T-helper 1 cell treated with Interleukin-12 subunit alpha and Interleukin-12 subunit beta and Interleukin-4 antibody, amounts not matched to agents 30 μg/mL and 1 μg/mL, for 36 hours (primary cell): ENCODE measurements around the gene ITFG1.

Experiments used
- H3K27ac Mint-ChIP-seq: one replicate; pipeline ENCODE4 v1.8.0; 2021; ENCODE audit warnings: mild to moderate bottlenecking, mixed read lengths
- H3K27me3 Mint-ChIP-seq: one replicate; pipeline ENCODE4 v1.8.0; 2021; ENCODE audit warnings: low read depth, mixed read lengths
- H3K36me3 Mint-ChIP-seq: one replicate; pipeline ENCODE4 v1.8.0; 2021; ENCODE audit warnings: low read depth, mixed read lengths
- H3K4me1 Mint-ChIP-seq: one replicate; pipeline ENCODE4 v1.8.0; 2021; ENCODE audit warnings: low read depth, mixed read lengths
- H3K4me3 Mint-ChIP-seq: one replicate; pipeline ENCODE4 v1.8.0; 2021; ENCODE audit warnings: mild to moderate bottlenecking, moderate library complexity, mixed read lengths
- H3K9me3 Mint-ChIP-seq: one replicate; pipeline ENCODE4 v1.8.0; 2021; ENCODE audit warnings: mixed read lengths

The ITFG1 gene

DNA sequence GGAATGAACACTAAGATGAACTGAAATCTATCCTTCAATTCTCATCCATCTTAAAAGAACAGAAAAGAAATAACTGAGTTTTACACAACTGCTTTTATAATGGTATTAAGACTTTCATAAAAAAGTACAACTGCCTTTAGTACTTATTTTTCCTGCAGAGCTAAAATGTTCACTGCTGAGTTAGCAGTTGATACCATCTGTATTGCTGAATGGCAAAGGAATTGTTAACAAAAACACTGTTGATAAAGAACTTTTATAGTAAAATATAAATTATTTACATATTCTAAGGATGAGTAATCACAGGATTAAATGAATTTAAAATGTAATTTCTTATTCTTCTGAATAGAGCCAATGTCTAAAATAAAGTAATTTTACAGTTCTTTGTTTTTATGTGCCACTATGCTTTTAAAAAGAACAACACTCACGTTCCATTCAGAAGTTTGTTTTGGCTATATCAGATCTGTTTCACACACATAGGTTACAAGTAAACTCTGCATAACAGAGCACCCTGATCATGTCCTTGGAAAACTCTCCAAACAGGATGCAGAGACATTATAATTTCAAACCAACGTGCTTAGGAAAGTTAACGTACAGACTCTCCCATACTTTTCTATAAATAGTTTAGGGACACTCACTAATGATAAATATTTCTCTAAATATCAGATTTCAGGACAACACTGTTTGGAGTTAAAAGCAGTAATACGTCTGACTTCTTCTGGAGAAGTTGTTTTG lies 151.1 kb downstream of the ITFG1 start:
- Mint-ChIP-seq H3K4me3 (no peak overlapping the region), H3K4me1 (no peaks in the 10 kb centered on the region), H3K36me3 (peaks cover 7% of the 10 kb centered on the region), H3K27me3 (no peaks in the 10 kb centered on the region), H3K9me3 (no peaks in the 10 kb centered on the region), H3K27ac (no peak overlapping the region)

DNA sequence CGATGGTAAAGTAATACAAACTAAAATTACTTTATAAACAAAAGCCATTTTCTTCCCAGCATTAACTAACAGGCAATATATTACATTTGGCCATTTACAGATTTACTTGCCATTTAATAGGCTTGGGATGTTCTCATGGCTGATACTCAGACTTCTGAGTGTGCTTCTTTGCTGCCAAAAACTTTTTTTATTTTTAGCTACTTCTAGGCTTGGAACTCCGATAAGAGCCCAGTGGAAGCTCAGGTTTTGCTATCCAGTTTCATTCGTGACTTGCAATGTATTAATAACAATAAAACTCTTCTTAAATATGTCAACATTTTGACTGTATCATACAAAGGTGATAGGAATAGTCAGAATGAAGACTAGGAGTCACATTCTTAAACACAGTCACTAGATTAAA lies 152.3 kb downstream of the ITFG1 start:
- Mint-ChIP-seq H3K9me3 (no peaks in the 10 kb centered on the region), H3K36me3 (peaks cover 7% of the 10 kb centered on the region), H3K4me1 (no peaks in the 10 kb centered on the region), H3K27me3 (no peaks in the 10 kb centered on the region), H3K4me3 (no peak overlapping the region), H3K27ac (no peak overlapping the region)

DNA sequence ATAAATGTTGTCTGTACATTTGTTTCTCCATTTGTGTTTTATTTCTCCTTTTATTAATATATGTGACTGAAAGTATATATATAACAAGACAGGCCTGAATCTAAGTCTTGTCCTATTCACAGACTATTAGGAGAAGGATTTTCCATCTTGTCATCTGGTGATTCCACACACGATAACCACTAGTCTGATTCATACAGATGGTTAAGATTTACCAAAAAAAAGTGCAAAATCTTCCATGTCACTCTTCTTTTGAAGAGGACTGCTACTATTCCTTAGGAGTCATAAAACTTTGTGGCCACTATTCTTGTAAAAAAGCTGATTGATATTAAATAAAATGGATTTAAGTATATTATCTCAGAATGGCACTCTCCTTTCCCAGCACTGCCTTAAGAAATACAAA lies 156.3 kb downstream of the ITFG1 start:
- no peaks in the 10 kb centered on the region for H3K9me3 Mint-ChIP-seq
- H3K36me3 Mint-ChIP-seq: peaks cover 5% of the 10 kb centered on the region
- no peak overlapping the region for H3K27ac Mint-ChIP-seq
- no peaks in the 10 kb centered on the region for H3K27me3 Mint-ChIP-seq
- H3K4me1 Mint-ChIP-seq: no peaks in the 10 kb centered on the region
- H3K4me3 Mint-ChIP-seq: no peak overlapping the region

DNA sequence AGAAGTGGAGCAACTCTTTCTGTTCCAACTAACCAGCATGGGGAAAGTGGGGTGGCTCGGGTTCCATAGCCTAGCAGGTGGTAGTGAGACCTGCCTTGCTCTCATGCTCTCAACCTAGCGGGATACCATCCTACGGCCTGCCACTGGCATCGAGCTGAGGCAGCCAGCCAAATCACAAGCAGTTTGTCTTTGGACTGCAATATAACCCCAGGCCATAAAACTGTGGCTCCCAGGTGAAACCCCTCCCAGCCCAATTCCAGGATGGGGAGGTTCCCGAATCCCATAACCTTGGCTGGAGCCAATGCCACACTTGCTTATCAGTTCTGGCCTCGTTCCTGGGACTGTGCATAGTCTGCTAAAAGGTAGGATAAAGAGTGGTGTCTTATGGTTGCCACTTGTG lies 161.3 kb downstream of the ITFG1 start:
- Mint-ChIP-seq H3K36me3 (peaks cover 8% of the 10 kb centered on the region), H3K4me1 (no peaks in the 10 kb centered on the region), H3K9me3 (peaks cover 7% of the 10 kb centered on the region), H3K4me3 (no peak overlapping the region), H3K27me3 (no peaks in the 10 kb centered on the region), H3K27ac (no peak overlapping the region)

DNA sequence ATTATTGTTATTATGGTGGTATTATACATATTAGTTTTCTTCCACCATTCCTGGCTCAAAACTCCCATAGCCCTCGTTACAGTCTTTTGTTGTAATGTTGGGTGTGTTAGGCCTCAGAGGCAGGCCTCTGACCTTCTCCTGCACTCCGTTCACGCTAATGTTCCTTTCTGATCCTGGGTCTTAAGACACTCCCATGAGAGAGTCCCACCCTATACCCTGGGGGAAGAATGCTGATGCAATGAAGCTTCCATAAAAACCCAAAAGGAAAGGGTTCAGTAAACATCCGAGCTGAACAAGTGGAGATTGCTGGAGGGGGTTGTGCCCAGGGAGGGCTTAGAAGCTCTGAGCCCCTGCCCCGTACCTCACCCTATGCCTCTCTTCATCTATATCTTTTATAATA lies 175.9 kb downstream of the ITFG1 start:
- Mint-ChIP-seq H3K27me3 (no peaks in the 10 kb centered on the region), H3K4me1 (no peaks in the 10 kb centered on the region), H3K36me3 (peaks cover 4% of the 10 kb centered on the region), H3K27ac (no peak overlapping the region), H3K9me3 (no peaks in the 10 kb centered on the region), H3K4me3 (no peak overlapping the region)

DNA sequence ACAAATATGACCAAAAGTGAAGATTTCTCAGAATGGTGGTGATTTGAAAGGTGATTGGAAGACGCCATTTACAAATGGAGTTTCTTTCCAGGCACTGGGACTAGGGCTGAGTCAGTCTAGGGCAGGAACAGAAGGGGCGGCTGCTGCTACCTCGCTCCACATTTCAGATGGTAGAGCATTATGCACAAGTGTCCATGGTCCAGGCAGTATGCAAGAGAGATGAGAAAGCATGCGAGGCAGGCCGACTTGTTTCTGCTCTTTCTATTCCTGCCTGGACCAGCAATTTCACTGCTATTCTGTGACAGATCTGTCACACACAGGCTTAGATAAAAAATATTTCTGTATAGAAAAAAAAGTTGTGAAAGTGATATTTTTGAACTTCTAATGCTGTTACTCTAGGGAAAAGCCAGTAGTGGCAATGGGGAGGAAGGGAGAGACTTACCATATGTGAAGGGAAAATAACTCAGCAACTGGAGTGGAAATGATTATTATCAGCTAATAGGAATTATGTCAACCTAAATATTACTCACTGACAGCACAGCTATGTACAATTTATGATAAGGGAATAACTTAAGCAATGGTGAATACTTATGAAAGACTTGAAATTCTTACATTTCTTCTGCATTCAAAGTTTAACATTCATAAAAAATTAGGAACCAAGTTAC lies 182.4 kb downstream of the ITFG1 start:
- Mint-ChIP-seq H3K27ac (no peak overlapping the region), H3K4me3 (no peak overlapping the region), H3K36me3 (peaks cover 4% of the 10 kb centered on the region), H3K9me3 (no peaks in the 10 kb centered on the region), H3K4me1 (no peaks in the 10 kb centered on the region), H3K27me3 (no peaks in the 10 kb centered on the region)

DNA sequence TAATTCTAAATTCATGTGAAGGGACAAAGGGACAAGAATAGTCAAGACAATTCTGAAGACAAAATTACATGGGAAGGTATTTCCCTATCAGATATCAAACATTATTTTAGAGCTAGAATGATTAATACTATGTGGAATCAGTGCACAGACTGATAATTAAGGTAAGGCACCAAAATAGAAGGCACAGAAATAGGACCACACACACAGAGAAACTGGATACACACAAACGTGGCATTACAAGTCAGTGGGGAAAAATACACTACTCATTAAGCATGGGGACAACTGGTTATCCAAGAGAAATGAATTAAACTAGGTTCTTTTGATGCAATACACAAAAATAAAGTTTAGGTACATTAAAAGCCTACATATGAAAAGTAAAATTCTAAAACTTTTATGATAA lies 184.3 kb downstream of the ITFG1 start:
- Mint-ChIP-seq H3K4me3 (no peak overlapping the region), H3K27me3 (no peaks in the 10 kb centered on the region), H3K4me1 (no peaks in the 10 kb centered on the region), H3K9me3 (no peaks in the 10 kb centered on the region), H3K36me3 (peaks cover 6% of the 10 kb centered on the region), H3K27ac (no peak overlapping the region)

DNA sequence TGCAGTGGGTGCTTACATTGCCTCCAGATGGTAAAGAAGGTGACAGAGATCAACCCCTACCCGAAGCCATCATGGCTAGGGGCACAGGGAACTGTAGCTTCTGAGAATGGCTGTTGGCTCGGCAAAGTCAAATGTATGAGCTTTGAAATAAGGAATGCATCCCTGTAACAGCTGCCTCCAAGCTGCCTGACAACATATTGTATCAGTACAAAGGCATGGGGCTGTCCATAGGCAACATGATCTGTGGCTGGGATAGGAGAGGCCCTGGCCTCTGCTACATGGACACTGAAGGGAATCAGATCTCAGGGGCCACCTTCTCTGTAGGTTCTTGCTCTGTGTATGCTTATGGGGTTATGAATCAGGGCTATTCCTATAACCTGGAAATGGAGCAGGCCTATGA lies 197.9 kb downstream of the ITFG1 start:
- Mint-ChIP-seq H3K4me1 (no peaks in the 10 kb centered on the region), H3K27me3 (no peaks in the 10 kb centered on the region), H3K36me3 (no peaks in the 10 kb centered on the region), H3K9me3 (no peaks in the 10 kb centered on the region), H3K4me3 (no peak overlapping the region), H3K27ac (no peak overlapping the region)

DNA sequence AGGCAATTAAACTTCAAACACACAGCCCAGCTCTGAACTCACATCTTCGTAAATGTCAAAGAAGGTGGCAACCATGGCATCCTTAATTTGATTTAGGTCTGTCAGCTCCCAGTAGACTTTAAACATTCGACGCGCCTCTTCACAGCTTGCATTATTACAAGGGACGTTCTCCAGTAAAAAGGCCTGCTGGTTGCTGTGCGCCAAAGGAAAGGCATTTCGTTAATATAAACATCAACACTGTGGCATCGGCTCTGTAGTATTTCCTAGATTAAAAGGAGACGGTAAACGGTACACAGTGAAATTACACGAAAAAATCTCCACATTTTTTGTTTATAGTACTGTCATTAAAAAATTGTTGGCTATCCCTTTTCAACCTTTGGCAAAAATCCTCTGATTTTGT lies 200.4 kb downstream of the ITFG1 start:
- H3K4me1 Mint-ChIP-seq: no peaks in the 10 kb centered on the region
- no peak overlapping the region for H3K4me3 Mint-ChIP-seq
- no peaks in the 10 kb centered on the region for H3K36me3 Mint-ChIP-seq
- no peaks in the 10 kb centered on the region for H3K27me3 Mint-ChIP-seq
- H3K9me3 Mint-ChIP-seq: no peaks in the 10 kb centered on the region
- H3K27ac Mint-ChIP-seq: no peak overlapping the region

DNA sequence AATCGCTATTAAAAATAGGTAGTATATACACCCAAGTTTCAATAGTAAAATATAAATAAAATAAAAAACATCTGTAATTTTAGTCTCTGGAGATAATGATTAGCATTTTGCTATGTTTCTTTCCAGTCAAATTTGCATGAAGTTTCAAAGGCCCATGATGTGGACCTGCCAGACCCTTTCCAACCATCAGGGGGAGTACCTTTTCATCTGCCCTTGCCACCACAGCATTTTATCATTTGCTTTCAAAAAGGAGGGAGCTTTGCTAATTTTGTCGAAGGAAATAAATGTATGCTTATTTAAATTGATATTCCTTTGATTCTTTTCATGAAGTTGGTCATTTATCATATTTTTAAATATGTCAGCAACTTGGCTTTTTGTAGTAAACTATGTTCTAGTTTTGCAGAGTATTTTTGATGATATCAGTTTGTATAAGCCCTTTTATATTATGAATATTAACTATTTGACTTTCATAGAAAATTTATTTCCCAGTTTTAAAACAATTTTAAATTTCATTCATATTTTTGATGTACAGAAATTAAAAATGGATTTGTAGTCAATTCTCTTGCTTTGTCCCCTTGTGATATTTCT lies 201.9 kb downstream of the ITFG1 start:
- H3K4me3 Mint-ChIP-seq: no peak overlapping the region
- H3K36me3 Mint-ChIP-seq: no peaks in the 10 kb centered on the region
- H3K27me3 Mint-ChIP-seq: no peaks in the 10 kb centered on the region
- no peak overlapping the region for H3K27ac Mint-ChIP-seq
- no peaks in the 10 kb centered on the region for H3K9me3 Mint-ChIP-seq
- no peaks in the 10 kb centered on the region for H3K4me1 Mint-ChIP-seq

DNA sequence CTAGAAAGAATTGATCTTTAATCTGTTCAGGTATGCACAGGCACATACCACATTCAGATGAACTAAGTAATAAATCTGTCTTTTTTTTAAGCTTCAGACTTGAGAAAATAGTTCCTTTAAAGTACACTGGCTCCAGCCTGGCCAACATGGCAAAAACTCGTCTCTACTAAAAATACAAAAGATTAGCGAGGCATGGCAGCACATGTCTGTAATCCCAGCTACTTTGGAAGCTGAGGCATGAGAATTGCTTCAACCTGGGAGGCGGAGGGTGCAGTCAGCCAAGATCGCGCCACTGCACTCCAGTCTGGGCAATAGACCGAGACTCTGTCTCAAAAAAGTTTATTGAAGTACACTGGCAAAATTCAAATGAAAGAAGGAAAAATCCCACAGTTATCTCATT lies 206.1 kb downstream of the ITFG1 start:
- no peaks in the 10 kb centered on the region for H3K4me1 Mint-ChIP-seq
- H3K27ac Mint-ChIP-seq: no peak overlapping the region
- peaks cover 1% of the 10 kb centered on the region for H3K36me3 Mint-ChIP-seq
- no peaks in the 10 kb centered on the region for H3K9me3 Mint-ChIP-seq
- H3K4me3 Mint-ChIP-seq: no peak overlapping the region
- H3K27me3 Mint-ChIP-seq: no peaks in the 10 kb centered on the region

DNA sequence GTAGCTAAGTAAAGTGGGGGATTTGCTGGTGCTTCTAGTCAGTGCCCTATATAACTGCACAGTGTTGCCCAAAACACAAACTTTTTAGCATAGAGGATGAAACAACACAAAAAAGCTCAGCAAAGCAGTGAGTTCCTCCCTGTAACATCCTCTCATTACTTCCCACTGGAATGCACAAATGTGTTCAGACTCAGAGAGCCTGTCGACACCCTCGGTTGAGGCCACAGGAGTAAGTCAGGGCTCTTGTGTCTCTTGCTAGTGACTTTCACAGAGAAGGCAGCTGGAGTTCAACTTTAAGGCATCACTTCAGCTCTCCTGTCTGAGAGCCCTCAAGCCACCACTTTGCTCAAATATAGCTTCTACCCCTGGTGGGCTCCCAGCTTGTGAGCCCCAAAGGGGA lies 209.9 kb downstream of the ITFG1 start:
- no peaks in the 10 kb centered on the region for H3K27me3 Mint-ChIP-seq
- no peaks in the 10 kb centered on the region for H3K4me1 Mint-ChIP-seq
- no peaks in the 10 kb centered on the region for H3K9me3 Mint-ChIP-seq
- no peak overlapping the region for H3K4me3 Mint-ChIP-seq
- peaks cover 1% of the 10 kb centered on the region for H3K36me3 Mint-ChIP-seq
- H3K27ac Mint-ChIP-seq: no peak overlapping the region

DNA sequence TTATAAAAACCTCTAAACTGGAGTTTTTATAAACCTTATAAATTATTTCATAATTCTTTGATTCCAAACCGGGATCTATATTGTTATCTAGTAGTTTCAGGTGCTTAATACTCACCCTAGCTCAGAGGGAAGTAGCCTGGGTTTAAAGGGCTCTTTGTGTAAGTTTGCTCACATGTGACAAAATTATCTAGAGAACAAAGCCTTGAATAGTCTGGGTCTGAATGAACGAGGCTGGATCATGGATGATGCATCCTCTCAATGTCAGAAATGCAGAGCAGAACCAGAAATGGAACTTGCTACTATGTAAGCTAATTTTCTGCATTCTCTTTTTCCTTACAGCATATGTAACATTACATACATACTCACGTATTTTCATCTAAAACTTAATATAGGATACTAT lies 213.2 kb downstream of the ITFG1 start:
- H3K27ac Mint-ChIP-seq: no peak overlapping the region
- no peaks in the 10 kb centered on the region for H3K9me3 Mint-ChIP-seq
- no peaks in the 10 kb centered on the region for H3K4me1 Mint-ChIP-seq
- H3K36me3 Mint-ChIP-seq: peaks cover 1% of the 10 kb centered on the region
- H3K27me3 Mint-ChIP-seq: no peaks in the 10 kb centered on the region
- H3K4me3 Mint-ChIP-seq: no peak overlapping the region

DNA sequence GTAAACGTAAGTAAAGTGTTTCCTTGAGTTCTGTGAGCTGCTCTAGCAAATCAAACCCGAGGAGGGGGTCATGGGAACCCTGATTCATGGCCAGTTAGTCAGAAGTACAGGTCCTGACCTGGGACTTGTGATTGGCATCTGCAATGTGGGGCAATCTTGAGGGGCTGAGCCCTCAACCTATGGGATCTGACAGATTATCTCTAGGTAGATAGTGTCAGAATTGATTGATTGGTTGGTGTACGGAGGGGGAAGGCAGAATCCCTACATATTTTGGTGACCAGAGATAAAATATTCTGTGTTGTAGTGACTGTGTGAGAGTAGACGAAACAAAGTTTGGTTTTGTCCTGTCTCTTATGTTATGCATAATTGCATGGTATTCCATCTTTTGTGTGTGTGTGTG lies 216.7 kb downstream of the ITFG1 start:
- Mint-ChIP-seq H3K36me3 (peaks cover 5% of the 10 kb centered on the region), H3K4me1 (no peaks in the 10 kb centered on the region), H3K4me3 (no peak overlapping the region), H3K27me3 (no peaks in the 10 kb centered on the region), H3K9me3 (no peaks in the 10 kb centered on the region), H3K27ac (no peak overlapping the region)

DNA sequence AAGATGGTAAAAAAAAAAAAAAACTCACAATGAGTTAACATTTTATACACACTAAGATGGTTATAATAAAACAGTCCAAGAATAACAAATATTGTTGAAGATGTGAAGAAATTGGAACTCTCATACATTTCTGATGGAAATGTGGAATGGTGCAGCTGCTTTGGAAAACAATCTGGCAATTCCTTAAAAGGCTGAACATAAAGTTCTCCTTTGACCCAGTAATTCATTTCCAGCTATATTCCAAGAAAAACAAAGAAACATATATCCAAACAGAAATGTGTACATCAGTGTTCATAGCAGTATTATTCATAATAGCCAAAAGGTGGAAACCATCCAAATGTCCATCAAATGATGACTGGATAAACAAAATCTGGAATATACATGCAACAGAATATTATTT lies 219.8 kb downstream of the ITFG1 start:
- no peaks in the 10 kb centered on the region for H3K27me3 Mint-ChIP-seq
- H3K4me1 Mint-ChIP-seq: no peaks in the 10 kb centered on the region
- H3K9me3 Mint-ChIP-seq: no peaks in the 10 kb centered on the region
- no peak overlapping the region for H3K27ac Mint-ChIP-seq
- no peak overlapping the region for H3K4me3 Mint-ChIP-seq
- peaks cover 5% of the 10 kb centered on the region for H3K36me3 Mint-ChIP-seq
